ENCODE measurements around the gene PDP2. TPM values are rescaled to one million over a fixed set of nuclear protein-coding genes. Genes with fewer than 3 reads are reported as not detected.

The PDP2 gene
- total and polyA plus RNA-seq, 11 donors: 1.1 to 7.5 (median 3.5) TPM

DNA sequence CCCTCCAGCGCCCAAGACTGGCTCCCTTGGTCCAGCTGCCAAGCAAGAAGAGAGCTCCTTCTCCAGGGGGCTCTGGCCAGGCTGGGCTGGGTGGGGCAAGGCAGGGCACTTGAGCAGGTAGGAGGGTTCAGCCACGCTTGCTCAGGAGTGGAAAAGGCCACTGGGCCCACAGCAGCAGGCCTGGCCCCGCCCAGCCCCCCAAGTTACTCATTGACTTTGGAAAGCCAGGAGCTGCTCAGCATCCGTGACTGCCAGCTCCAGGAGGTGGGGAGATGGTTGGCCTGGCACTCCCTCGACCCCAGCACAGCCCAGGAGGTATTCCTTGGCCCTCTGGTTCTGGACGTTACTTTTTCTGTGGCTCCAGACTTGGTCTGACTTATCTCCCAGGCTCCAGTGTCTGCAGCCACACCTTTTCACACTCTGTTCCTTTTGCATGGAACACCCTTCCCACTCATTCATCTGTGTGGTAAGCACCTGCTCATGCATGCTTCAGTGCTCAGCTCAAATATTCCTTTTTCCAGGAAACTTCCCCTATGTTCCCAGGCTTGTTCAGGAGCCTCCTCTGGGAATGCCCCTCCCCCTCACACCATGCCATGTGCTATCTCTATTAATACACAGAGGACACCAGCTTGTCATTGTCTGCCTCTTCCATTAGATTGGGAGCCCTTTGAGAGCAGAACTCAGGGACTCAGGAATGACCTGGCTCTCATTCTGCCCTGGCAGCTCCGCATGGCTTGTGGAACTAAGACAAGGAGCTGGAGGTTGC lies 38.7 kb downstream of the PDP2 start, which contains the start of gene CDH16:
TSS of gene CDH16 (minus strand) at position 83 of the 766 bp plus-strand sequence. CDS start 820 bp downstream, outside the sequence.
- Histone ChIP-seq H3K9me3 (no peaks in the 10 kb centered on the region), H3K36me3 (peaks cover 0 to 19% (median 0%) of the 10 kb centered on the region in 9 donors), H3K4me3 (no peak within 1 kb of the TSS), H3K27me3 (peaks cover 0 to 16% (median 0%) of the 10 kb centered on the region in 9 donors), H3K27ac (peak within 1 kb of the TSS; percentile 63 to 99 (median 92)), H3K4me1 (peaks cover 0 to 49% (median 21%) of the 10 kb centered on the region in 12 donors)
- no peak for TF ChIP-seq POLR2A (IDR thresholded peaks at IDR 0.05)
- TF ChIP-seq, protein P1, sequence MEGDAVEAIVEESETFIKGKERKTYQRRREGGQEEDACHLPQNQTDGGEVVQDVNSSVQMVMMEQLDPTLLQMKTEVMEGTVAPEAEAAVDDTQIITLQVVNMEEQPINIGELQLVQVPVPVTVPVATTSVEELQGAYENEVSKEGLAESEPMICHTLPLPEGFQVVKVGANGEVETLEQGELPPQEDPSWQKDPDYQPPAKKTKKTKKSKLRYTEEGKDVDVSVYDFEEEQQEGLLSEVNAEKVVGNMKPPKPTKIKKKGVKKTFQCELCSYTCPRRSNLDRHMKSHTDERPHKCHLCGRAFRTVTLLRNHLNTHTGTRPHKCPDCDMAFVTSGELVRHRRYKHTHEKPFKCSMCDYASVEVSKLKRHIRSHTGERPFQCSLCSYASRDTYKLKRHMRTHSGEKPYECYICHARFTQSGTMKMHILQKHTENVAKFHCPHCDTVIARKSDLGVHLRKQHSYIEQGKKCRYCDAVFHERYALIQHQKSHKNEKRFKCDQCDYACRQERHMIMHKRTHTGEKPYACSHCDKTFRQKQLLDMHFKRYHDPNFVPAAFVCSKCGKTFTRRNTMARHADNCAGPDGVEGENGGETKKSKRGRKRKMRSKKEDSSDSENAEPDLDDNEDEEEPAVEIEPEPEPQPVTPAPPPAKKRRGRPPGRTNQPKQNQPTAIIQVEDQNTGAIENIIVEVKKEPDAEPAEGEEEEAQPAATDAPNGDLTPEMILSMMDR (IDR thresholded peaks at IDR 0.05): no peak
- DNase-seq (no peak), ATAC-seq (peak in 3 of 4 donors; percentile 6 to 18 (median 7))
- WGBS, 4 donors: 51 to 64% (median 62%) methylated on average over 5 to 7 of the region's 7 CpGs
- intact Hi-C loops (cut with DNase I): no loop called here

DNA sequence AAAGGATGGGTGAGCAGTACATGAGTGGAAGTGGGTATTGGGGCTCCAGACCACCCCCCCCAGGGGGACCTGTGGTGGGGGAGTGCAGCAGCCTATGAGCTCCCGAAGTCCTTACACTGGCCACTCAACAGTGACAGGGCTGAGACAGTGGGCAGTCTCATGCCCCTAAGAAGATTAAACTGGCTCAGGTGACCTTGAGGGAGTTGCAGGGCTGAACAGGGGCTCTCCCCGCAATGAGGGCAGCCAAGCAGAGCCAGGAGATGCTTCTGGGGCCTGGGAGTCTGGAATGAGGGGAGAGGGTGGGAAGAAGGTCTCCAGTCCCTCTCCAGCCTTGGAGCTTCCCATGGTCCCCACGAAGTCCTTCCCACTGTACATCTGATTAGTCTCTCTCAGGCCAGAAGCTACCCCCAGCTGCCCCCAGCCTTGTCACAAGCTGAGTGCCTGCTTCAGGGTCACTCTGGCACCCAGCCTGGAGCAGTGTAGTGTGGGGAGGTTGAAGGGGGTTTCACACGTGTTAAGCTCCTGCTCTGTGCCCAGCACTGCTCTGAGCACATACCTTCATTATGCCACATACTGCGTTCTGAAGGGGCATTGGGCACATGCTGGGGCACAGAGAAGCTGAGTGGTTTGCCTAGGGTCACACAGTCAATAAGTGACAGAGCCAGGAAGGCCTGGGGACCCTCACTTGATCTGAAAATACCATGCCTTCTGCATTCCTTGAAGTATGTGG lies 39.4 kb downstream of the PDP2 start:
- intact Hi-C loops (cut with DNase I): no loop called here
- Histone ChIP-seq H3K9me3 (no peaks in the 10 kb centered on the region), H3K4me3 (no peak overlapping the region), H3K27ac (peak overlapping the region; percentile 63 to 99 (median 92)), H3K27me3 (peaks cover 0 to 24% (median 0%) of the 10 kb centered on the region in 9 donors), H3K4me1 (peaks cover 0 to 49% (median 21%) of the 10 kb centered on the region in 12 donors), H3K36me3 (peaks cover 0 to 23% (median 0%) of the 10 kb centered on the region in 9 donors)
- peak in 3 of 4 donors; percentile 0 to 10 (median 4) for ATAC-seq
- DNase-seq: no peak
- TF ChIP-seq, protein P1 (IDR thresholded peaks at IDR 0.05): no peak
- TF ChIP-seq POLR2A (IDR thresholded peaks at IDR 0.05): no peak
- 46 to 51% (median 48%) methylated on average over 4 to 5 of the region's 5 CpGs for WGBS, 4 donors

DNA sequence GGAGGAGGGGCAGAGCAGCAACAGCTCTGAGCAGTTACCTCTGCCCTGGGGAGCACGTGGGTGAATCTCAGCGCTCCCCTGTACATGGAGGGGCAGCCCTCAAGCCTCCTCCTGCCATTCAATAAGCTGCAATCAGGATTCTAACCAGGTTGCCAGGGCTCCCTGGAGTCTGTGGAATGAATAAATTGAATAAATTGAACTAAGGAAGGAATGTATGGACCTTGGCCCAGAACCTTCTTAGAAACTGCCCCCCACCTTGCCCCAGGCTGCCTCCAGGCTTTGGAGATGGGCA lies 39.9 kb downstream of the PDP2 start:
- no peak for DNase-seq

More for the DNA sequence above, 39.9 kb downstream of the PDP2 start:
- ATAC-seq: peak in 1 of 4 donors; percentile 12
- Histone ChIP-seq H3K4me1 (peaks cover 0 to 52% (median 21%) of the 10 kb centered on the region in 12 donors), H3K9me3 (no peaks in the 10 kb centered on the region), H3K4me3 (no peak overlapping the region), H3K27ac (peak overlapping the region; percentile 63 to 99 (median 92)), H3K27me3 (peaks cover 0 to 29% (median 0%) of the 10 kb centered on the region in 9 donors), H3K36me3 (peaks cover 0 to 23% (median 0%) of the 10 kb centered on the region in 9 donors)
- 23 to 71% (median 41%) methylated on average over 2 of the region's 2 CpGs for WGBS, 4 donors
- intact Hi-C loops (cut with DNase I): no loop called here
- TF ChIP-seq, protein P1 (IDR thresholded peaks at IDR 0.05): no peak
- TF ChIP-seq POLR2A (IDR thresholded peaks at IDR 0.05): no peak
